NCI-H187 treated with DMSO at 0.1 percent for 48 hours (cell line): ENCODE data around the gene DUOXA2.

ENCODE experiments used
- DNase-seq: peaks from one replicate; lab custom pipeline; 2025; lab: John Stamatoyannopoulos, UW

Gene DUOXA2

DNA sequence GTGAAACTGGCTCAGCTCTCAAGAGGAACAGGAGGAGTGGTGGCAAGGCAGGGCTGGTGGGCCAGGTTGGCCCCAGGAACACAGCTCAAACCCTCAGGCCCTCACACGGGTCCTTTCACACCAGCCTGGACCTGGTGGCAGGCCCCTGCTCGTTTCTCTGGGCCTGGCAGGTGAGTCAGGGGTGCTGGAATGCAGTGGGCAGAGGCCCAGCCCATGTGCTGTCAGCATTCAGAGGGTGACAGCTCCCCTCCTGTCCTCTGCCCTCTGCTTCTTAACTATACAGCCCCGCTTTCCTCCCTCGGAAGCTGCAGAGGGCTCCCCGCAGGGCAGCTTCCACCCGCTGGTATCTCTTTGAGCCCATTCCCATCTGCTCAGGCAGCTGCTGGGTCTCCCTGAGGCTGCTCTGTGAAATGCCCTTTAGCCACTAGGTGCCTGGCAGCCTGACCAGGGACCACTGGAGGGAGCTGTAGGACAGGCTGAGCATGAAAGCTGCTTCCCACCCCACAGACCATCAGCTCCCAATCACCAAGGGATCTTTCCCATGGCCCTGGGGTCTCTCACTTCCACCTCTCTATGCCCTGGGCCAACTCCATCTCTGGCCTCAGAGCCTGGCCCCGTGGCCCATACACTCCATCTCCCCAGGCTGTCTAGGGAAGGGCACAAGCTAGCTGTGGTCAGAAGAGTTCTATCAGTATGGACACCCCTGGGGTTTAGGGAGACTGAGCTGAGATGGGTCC is 48.8 kb downstream of the DUOXA2 start:
- DNase-seq, result no peak

DNA sequence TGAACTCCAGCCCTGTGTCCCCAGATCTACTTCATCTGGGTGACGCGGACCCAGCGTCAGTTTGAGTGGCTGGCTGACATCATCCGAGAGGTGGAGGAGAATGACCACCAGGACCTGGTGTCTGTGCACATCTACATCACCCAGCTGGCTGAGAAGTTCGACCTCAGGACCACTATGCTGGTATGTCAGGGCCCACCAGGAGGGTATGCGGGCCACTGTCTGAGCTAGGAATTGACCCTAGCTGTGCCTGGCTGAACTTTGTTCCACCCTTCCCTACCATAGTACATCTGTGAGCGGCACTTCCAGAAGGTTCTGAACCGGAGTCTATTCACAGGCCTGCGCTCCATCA is 49.4 kb downstream of the DUOXA2 start:
- DNase-seq, result no peak

DNA sequence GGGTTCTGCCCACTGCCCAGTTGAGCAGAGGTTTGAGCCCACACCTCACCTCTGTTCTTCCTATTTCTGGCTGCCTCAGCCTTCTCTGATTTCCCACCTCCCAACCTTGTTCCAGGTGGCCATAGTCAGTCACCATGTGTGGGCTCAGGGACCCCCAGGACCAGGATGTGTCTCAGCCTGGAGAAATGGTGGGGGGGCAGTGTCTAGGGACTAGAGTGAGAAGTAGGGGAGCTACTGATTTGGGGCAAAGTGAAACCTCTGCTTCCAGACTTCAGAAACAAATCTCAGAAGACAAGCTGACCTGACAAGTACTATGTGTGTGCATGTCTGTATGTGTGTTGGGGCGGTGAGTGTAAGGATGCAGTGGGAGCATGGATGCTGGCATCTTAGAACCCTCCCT is 50.8 kb downstream of the DUOXA2 start:
- no peak for DNase-seq

DNA sequence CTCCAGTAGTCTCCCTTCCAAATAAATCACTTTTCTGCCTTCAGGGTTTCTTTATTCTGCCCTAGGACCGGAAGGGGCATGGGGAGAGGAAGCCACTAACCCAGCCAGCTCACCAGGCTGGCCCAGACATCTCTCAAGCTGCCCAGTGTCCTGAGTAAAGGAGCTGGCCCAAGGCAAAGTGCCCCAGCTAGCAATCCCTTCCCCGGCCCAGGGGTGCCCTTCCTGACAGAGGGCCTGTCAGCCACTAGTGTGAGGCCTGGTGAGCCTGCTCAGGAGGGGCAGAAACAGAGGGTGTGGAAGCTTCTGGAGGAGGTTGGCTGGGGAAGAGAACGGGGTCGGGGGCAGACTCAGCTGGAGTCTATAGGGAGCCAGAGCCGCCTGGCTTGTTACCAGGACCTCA is 51.4 kb downstream of the DUOXA2 start:
- DNase-seq, result no peak

DNA sequence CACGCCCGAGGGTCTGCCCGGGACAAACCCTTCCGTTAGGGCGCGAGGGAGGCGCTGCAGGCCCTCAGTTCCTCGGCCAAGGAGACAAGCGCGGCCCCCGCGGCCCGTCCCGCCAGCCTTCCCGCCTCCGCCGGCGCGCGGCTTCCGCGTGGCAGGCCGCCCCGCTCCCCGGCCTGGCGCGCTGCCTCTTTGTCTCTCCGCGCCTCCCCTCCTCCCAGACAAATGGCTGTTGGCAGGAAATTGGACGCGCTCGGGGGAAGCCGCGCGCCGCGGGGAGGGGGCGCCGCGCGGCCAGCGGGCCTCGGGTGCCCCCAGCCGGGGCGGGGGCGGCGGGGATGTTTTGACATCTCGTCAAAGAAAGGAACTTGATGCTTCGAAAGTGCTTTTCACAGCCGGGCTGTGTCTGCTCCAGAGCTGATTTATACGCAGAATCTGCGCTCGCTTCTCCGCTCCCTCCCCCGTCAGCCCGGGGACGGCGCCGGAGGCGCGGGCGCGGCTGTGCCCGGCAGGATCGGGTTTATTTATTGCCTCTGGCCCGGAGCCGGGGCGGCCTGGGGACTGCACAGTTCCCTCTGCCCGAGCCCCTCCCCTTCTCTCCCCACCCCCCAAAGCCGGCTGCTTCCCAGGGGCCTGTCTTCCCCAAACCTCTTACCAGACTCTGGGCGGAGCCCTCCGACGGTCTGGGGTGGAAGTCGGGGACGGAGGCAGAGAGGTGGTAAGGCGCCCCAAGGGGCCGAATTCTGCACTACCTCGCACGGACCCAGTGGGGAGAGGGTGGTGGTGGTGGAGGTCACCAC is 52.9 kb downstream of the DUOXA2 start:
- DNase-seq, result peak; percentile 18

DNA sequence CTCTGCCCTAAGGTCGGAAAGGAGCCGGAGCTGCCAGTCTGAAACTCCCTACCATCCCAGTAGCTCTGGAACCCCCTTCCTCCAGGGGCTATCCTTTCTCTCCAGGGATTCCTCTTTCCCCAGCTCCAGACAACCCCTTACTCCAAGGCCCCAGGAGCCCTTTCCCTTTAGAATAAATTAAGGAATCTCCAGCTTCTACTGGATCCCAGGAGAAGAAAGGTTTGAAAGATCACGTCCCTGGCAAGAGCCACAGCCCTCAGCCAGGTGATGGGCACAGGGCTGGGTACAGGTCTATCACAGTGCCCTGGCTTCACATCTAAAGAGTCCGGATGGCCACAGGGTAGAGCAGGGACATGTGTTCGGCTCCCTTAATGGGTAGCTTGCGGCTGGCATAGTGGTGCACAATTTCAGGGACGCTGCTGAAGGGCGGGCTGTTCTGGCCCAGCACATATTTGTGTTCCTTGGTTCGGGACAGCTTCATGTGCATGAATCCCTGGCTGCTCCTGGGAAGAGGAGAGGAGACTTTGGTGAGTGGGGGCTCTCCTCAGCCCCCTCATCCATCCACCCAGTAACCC is 53.6 kb downstream of the DUOXA2 start:
- no peak for DNase-seq
